Inflammatory macrophage treated with lipopolysaccharide for 4 hours (primary cell): ENCODE data around the gene GRK5.
"Not testable (repeated sequence)": the region's sequence is repeated elsewhere in the genome, so short reads cannot be mapped to it uniquely, and the experiment has no call there.

Experiments
- DNase-seq: peaks from one replicate; pipeline ENCODE4 v3.0.0-alpha.2; 2020

Gene GRK5

DNA sequence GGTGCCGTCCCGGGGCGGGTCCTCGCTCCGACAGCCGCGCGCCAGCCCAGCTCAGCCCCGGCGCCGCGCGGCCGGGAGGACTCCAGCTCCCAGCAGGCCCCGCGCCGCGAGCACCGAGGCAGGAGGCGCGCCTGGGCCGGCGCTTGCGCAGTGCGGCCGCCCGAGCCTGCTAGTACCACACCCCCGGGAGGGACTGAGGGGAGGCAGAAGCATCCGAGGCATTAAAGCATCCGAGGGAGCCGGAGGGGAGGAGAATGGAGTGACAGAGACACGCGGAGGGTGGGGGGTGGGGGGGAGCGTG lies at the start of gene GRK5:
GRK5 (plus strand) TSS at position 206 of the 301 bp plus-strand sequence. CDS start 347 bp downstream, outside the sequence.
- peak; percentile 97 for DNase-seq

DNA sequence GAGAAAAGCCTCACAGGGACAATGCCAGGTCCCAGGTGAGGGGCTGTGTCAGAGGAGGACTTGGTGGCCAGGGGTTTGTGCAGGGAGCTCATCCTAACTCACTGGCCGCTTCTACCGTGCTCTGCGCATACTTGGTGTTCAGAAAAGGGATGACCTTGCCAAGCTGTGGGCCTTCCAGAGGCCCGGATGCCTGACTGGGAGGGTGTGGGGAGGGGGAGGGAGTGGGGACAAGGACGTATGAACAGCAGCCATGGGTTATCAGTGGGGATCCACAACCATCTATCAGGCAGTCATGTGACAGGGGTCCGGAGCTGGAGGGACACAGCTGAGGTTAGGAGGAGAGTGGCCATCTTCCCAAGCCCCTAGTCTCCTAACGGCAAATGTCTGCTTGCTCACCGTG lies 48.0 kb upstream of the GRK5 start:
- no peak for DNase-seq

DNA sequence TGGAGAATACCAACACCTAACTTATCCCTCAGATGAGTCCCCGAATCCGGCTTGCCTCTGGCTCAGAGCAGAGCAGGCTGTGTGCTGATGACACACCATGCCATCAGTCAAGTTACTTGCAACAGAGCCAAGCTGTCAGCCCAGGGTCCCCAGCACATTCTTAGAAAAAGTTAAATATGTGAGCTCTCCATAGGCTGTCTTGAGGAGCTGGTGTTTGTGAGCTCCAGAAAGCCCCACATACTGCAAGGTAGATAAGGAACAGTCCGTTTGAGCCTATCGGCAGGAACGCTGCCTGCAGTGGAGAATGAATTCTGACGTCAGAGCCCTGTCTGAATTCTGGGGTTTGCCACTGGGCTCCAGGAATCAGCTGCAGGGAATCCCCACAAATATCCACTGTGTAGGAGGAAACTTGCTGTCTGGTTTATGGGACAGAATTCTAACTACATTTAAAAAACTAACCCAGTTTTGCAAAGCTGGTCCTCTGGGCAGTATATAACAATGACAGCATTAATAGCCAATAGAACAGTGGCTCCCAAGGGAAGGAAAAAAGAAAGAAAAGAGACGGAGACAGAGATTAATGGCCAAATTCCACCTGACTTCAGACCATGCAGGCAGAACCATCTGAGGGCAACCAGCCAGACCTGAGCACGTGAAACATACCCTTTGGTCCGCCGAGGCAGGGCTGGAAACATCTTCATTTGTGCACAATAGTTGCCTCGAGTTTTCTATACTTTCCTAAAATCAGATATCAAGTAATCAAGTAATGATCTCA lies 45.5 kb upstream of the GRK5 start:
- no peak for DNase-seq

GRCh38 chr10:119162452-119163092 lies 44.8 kb upstream of the GRK5 start:
- DNase-seq: no peak

- DNase-seq: peak; percentile 79
Observed at GRCh38 chr10:119165171-119166117, 41.9 kb upstream of the GRK5 start, which contains the start of gene SFXN4. TSS of gene SFXN4 (minus strand) at chr10:119165714. CDS start at chr10:119165647, 67 bp downstream.

- DNase-seq: no peak
Observed at GRCh38 chr10:119166118-119166500, 41.3 kb upstream of the GRK5 start.

DNA sequence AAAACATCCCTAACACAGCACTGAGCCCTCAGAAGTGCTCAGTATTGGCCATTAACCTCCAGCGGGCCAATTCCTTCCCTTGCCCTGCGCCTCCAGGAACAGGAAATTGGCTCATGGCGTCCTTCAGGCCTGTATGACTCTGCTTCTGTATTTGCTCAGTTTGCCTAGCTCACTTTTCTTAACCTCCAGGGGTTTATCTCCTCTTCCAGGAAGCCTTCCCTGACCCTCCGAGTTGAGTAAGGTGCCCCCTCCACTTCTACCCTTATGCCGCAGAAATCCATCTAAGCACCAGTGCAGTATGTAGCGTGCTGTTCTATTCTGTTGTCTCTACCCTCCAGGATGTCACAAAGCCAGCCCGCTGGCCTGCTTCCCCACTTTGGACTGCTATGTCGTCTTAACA lies 40.8 kb upstream of the GRK5 start:
- DNase-seq: peak; percentile 42

DNA sequence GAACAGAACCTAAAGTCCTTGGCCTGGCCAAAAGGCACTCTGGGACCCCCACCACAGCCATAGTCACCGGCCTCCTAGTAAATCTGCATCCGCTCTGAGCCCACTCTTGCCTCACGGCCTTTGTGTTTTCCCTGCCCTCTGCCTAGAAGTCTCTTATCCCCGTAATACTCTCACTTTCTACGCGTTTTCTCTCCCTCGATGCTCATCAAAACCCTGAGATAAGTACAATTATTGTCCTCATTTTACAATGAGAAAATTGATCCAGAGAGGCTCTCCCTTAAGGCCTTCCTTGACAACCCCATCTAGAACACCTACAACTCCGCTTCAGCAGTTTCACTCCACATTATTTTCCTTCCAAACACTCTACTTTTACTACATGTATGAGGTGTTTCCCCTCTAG lies 40.3 kb upstream of the GRK5 start:
- DNase-seq: no peak

GRCh38 chr10:119174109-119174508 lies 33.3 kb upstream of the GRK5 start:
- DNase-seq: no peak

DNA sequence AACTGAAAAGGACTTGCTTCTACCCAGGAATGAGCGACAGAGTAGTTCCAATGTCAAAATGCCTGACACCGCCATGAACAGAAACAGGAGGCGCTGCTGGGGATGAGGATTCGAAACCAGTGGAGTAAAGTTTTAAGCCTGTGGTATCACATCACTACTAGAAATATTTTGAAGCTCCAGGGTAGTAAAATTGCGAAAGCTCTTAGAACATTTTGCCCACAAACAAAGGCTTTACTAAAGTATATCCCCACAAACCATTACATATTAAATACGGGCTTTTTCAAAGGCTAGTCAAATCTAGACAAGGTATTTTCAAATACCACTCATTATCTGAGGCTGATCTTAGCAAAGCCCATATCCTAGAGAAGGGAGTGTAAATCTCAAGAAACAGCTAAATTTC lies 31.2 kb upstream of the GRK5 start:
- no peak for DNase-seq

- DNase-seq: peak; percentile 24
Observed at GRCh38 chr10:119177708-119178371, 29.5 kb upstream of the GRK5 start.

GRCh38 chr10:119178372-119179119 lies 28.8 kb upstream of the GRK5 start, which contains the start of gene PRDX3:
TSS of gene PRDX3 (minus strand) at chr10:119178812. CDS start at chr10:119178790, 22 bp downstream.
- peak; percentile 88 for DNase-seq

DNA sequence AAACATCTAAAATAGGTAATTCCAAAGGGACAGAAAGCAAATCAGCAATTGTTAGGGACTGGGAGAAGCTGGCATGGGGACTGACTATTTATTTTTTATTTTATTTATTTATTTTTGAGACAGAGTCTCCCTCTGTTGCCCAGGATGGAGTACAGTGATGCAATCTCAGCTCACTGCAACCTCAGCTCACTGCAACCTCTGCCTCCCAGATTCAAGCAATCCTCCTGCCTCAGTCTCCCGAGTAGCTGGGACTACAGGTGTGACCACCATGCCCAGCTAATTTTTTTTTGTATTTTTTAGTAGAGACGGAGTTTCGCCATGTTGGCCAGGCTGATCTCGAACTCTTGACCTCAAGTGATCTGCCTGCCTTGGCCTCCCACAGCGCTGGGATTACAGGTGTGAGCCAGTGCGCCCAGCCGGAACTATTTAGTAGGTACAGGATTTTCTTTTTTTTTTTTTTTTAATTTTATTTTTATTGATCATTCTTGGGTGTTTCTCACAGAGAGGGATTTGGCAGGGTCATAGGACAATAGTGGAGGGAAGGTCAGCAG lies 26.4 kb upstream of the GRK5 start:
- DNase-seq: not testable (repeated sequence)

DNA sequence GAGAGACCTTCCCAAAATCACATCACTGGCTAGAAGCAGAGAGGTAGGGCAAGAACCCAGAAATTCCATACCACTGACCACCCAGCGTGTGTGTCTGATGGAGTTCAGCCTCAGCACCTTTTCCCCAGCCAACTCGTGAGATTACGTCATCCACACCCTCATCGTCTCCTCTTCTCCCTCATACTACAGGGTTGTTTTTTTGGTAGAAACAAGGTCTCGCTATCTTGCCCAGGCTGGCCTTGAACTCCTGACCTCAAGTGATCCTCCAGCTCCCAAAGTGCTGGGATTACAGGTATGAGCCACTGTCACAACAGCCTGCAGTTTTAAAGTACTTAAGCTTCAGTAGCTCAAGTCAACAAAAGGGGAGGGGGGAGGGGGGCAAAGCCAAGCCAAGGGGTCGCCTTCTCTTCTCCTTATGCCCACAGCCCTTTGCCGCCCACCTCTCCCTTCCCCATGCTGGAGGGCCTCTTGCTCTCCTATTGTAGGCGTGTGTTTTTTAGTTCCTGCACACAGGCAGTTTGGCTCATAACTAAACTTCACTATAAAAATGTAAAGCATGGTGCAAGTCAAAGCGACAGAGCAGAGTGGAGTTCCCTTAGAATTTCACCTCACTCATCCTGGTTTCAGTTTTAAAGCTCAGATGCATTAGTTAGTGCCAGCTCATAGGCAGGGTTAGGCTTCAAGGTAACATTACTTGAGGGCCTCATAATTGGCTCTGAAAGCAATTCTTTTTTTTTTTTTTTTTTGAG lies 23.5 kb upstream of the GRK5 start:
- DNase-seq: peak; percentile 20

DNA sequence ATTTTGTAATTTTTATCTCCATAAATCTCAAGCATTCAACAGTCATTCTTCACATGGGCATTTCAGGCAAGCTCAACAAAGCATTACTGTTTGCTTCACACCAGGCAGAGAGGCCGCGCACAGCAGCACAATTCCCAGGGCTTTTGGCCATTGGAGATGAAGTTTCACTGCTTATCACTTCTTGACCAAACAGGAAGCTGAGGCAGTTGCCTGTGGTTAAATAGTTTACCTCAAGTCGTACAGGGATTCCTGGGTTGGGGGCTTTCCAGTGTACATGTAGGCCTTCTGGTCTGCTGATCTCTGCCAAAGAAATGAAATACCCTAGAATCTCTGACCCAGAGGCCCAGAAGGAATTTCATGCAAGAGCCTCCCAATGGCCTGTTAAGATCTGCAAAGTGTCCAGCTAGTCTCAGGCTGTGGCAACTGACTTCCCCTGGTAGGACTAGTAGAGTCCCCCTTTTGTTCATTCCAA lies 17.5 kb upstream of the GRK5 start:
- DNase-seq: no peak

DNA sequence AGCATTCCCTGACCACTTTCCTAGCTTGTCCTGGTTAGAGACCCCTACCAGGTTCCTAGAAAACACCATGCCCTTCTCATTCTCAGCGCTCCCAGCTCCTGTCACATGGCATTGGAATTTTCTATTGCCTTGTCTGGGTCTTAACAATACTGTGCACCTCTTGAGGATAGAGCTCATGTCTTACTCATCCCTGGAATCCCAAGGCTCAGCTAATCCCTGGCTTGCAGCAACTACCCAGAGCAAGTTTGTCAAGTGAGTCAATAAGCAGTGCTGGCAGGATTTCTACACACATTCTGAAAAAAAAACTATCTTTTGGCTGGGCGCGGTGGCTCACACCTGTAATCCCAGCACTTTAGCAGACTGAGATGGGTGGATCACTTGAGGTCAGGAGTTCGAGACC lies 17.0 kb upstream of the GRK5 start:
- DNase-seq: no peak

- DNase-seq: peak; percentile 28
Observed at GRCh38 chr10:119190954-119191785, 16.2 kb upstream of the GRK5 start.

DNA sequence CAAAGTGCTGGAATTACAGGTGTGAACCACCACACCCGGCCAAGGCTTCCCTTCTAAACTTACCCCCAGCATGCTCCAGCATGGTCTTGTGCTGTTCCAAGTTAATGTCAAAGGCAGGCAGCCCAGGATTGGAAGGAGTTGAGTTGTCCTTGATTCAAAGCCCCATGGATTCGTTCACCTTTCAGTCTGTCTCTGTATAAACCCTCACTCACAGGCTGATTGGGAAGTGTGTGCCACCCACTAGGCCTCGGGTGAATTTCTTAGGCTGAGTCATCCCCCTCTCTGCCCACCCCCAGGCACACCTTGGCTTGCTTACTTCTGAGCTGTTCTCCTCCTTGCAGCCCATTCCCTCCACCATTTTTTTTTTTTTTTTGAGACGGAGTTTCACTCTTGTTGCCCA lies 15.5 kb upstream of the GRK5 start:
- DNase-seq: no peak

DNA sequence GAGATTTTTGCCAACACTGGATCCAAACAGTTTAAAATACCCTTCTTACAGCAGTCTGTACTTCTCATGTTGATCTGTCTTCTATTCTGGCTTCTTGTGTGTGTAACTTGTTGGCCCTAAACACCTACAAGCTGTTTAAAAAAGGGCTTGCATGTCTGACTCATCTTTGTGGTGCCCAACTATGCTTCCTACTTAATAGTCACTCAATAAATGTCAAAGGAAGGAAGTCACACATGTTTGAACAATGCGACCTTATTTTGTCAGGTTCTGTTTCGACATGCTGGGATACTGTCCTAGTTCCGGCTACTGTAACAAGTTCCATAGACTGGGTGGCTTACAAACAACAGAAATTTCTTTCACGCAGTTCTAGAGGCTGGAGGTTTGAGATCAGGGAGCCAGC lies 9.4 kb upstream of the GRK5 start:
- peak; percentile 63 for DNase-seq

DNA sequence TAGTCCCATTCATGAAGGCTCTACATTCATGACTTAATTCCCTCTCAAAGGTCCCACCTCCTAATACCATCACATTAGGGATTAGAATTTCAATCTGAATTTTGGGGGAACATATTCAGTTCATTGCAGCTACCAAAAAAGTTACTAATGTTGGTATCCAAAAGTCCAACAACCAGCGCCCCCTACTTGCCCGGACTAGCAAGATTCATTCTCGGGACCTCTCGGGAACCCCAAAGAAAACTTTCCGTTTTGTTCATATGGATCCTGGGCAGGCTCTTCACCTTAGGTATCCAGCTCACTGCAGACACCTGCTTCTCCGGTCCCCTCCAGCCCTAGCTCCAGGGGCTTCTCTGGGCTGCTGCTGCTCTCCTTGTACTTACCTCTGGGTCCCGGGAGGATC lies 8.9 kb upstream of the GRK5 start:
- DNase-seq: no peak
